HG03159 (cell line): Measurements from ENCODE around the gene PLEKHD1.
A peak's percentile ranks its signal among the peaks of the same experiment; 100 is the strongest.
"Not testable (repeated sequence)": the region's sequence is repeated elsewhere in the genome, so short reads cannot be mapped to it uniquely, and the experiment has no call there.

Experiments used
- ATAC-seq: cut with Tn5 transposase; IDR thresholded peaks from one replicate; pipeline ENCODE4 v1.9.1; 2021; ENCODE audit warnings: mild to moderate bottlenecking, moderate library complexity; ENCODE audit not compliant: unreplicated experiment

PLEKHD1 gene

GRCh38 chr14:69484444-69485314 lies at the start of gene PLEKHD1:
PLEKHD1 (plus strand) TSS chr14:69484728; CDS start chr14:69484966, 238 bp downstream.
- no peak for ATAC-seq

- ATAC-seq = no peak
These were observed 44.8 kb upstream of the PLEKHD1 start for GRCh38 chr14:69439521-69440270.

- ATAC-seq = no peak
These were observed 42.6 kb upstream of the PLEKHD1 start for GRCh38 chr14:69441948-69442347.

- no peak for ATAC-seq
These were observed 41.2 kb upstream of the PLEKHD1 start for GRCh38 chr14:69443296-69443805.

- no peak for ATAC-seq
These were observed 35.3 kb upstream of the PLEKHD1 start for GRCh38 chr14:69449216-69449615.

GRCh38 chr14:69451941-69452340 lies 32.6 kb upstream of the PLEKHD1 start:
- ATAC-seq = no peak

GRCh38 chr14:69458350-69458749 lies 26.2 kb upstream of the PLEKHD1 start:
- ATAC-seq = no peak

GRCh38 chr14:69459122-69459521 lies 25.4 kb upstream of the PLEKHD1 start:
- no peak for ATAC-seq

GRCh38 chr14:69460093-69460701 lies 24.3 kb upstream of the PLEKHD1 start:
- ATAC-seq = peak; percentile 61

- no peak for ATAC-seq
These were observed 20.1 kb upstream of the PLEKHD1 start for GRCh38 chr14:69464379-69464778.

GRCh38 chr14:69464829-69465228 lies 19.7 kb upstream of the PLEKHD1 start:
- no peak for ATAC-seq

GRCh38 chr14:69468949-69469348 lies 15.6 kb upstream of the PLEKHD1 start:
- ATAC-seq = no peak

GRCh38 chr14:69471436-69471835 lies 13.1 kb upstream of the PLEKHD1 start:
- no peak for ATAC-seq

GRCh38 chr14:69471916-69472315 lies 12.6 kb upstream of the PLEKHD1 start:
- no peak for ATAC-seq

- ATAC-seq = no peak
These were observed 11.3 kb upstream of the PLEKHD1 start for GRCh38 chr14:69473260-69473659.

- no peak for ATAC-seq
These were observed 10.6 kb upstream of the PLEKHD1 start for GRCh38 chr14:69473946-69474345.

GRCh38 chr14:69475194-69475818 lies 9.2 kb upstream of the PLEKHD1 start:
- ATAC-seq = no peak

- not testable (repeated sequence) for ATAC-seq
These were observed 7.6 kb upstream of the PLEKHD1 start for GRCh38 chr14:69476824-69477450.

GRCh38 chr14:69478055-69478454 lies 6.5 kb upstream of the PLEKHD1 start:
- ATAC-seq = not testable (repeated sequence)

GRCh38 chr14:69479696-69480095 lies 4.8 kb upstream of the PLEKHD1 start:
- no peak for ATAC-seq
